Smooth muscle cell (in vitro differentiated cells): Measurements from ENCODE around the gene COL26A1. TPM values are rescaled to one million over a fixed set of nuclear protein-coding genes. Genes with fewer than 3 reads are reported as not detected.

ENCODE experiments used
- DNase-seq: peaks from one replicate; lab custom pipeline; 2025; ENCODE audit not compliant: unreplicated experiment; lab: John Stamatoyannopoulos, UW
- H2AFZ ChIP-seq: fragments of 200-600 bp; sonication (generic); 2 replicates; pipeline ENCODE4 v1.6.0; 2016; ENCODE audit warnings: antibody characterized with exemption, low read depth, mild to moderate bottlenecking
- H3F3A ChIP-seq: fragments of 200-600 bp; sonication (generic); 2 replicates; pipeline ENCODE4 v1.6.0; 2017; ENCODE audit warnings: antibody characterized with exemption, low read depth
- H3K27ac ChIP-seq: fragments of 200-600 bp; sonication (generic); 2 replicates; pipeline ENCODE4 v1.5.1; 2016; ENCODE audit warnings: low read depth, mild to moderate bottlenecking
- H3K27me3 ChIP-seq: fragments of 200-600 bp; sonication (generic); 2 replicates; pipeline ENCODE4 v1.6.1; 2016; ENCODE audit warnings: low read depth, mild to moderate bottlenecking
- H3K36me3 ChIP-seq: fragments of 200-600 bp; sonication (generic); 2 replicates; pipeline ENCODE4 v1.5.1; 2016; ENCODE audit warnings: low read depth
- H3K4me1 ChIP-seq: fragments of 200-600 bp; sonication (generic); 2 replicates; pipeline ENCODE4 v1.5.1; 2016; ENCODE audit warnings: low read depth
- H3K4me2 ChIP-seq: fragments of 200-600 bp; sonication (generic); 2 replicates; pipeline ENCODE4 v1.6.0; 2016; ENCODE audit warnings: mild to moderate bottlenecking
- H3K4me3 ChIP-seq: fragments of 200-600 bp; sonication (generic); 2 replicates; pipeline ENCODE4 v1.5.1; 2016; ENCODE audit warnings: mild to moderate bottlenecking
- H3K79me2 ChIP-seq: fragments of 200-600 bp; sonication (generic); 2 replicates; pipeline ENCODE4 v1.6.0; 2016; ENCODE audit warnings: low read depth, mild to moderate bottlenecking
- H3K9ac ChIP-seq: fragments of 200-600 bp; sonication (generic); 2 replicates; pipeline ENCODE4 v1.6.0; 2016; ENCODE audit warnings: low read depth
- H3K9me3 ChIP-seq: fragments of 200-600 bp; sonication (generic); replicated peaks from 2 replicates; pipeline ENCODE4 v1.5.1; 2016; ENCODE audit warnings: low read depth
- H4K20me1 ChIP-seq: fragments of 200-600 bp; sonication (generic); 2 replicates; pipeline ENCODE4 v1.6.0; 2016; ENCODE audit warnings: low read depth
- WGBS: methylation state at CpG from one replicate; pipeline ENCODE4 v1.1.7; 2016; ENCODE audit warnings: low lambda C conversion rate; 5-methylcytosine and 5-hydroxymethylcytosine counted together
- polyA plus RNA-seq: library from polyadenylated mRNA; unstranded; fragments of >200 nt; fragmentation: Nextera tagmentation; extraction: Ambion mirVana; gene quantifications from 2 replicates; pipeline ENCODE4 v1.2.1, GENCODE V29; 2016
- total RNA-seq: library from RNA; depleted of rRNA; stranded (reverse); fragments of >200 nt; gene quantifications from 2 replicates; pipeline ENCODE4 v1.2.3, GENCODE V29; 2014
- TF ChIP-seq, protein P1 (sequence below): fragments of 200-600 bp; sonication (generic); IDR thresholded peaks from 2 replicates; pipeline ENCODE4 v1.5.1; 2017; ENCODE audit warnings: borderline replicate concordance, mild to moderate bottlenecking, antibody characterized with exemption; ENCODE audit not compliant: insufficient read depth, poor library complexity, severe bottlenecking

COL26A1 gene
- total and polyA plus RNA-seq, 2 experiments from 2014 or later, result 4.9 to 13.2 TPM

- H3K27me3 ChIP-seq, result no peaks in the 10 kb centered on the region
- H3K4me2 ChIP-seq, result no peak overlapping the region
- H4K20me1 ChIP-seq, result no peaks in the 10 kb centered on the region
- H3K4me1 ChIP-seq, result no peaks in the 10 kb centered on the region
- no peak overlapping the region for H3K27ac ChIP-seq
- no peak overlapping the region for H2AFZ ChIP-seq
- no peaks in the 10 kb centered on the region for H3F3A ChIP-seq
- WGBS, result 93% methylated on average over 11 of the region's 11 CpGs
- H3K36me3 ChIP-seq, result no peaks in the 10 kb centered on the region
- TF ChIP-seq, protein P1, sequence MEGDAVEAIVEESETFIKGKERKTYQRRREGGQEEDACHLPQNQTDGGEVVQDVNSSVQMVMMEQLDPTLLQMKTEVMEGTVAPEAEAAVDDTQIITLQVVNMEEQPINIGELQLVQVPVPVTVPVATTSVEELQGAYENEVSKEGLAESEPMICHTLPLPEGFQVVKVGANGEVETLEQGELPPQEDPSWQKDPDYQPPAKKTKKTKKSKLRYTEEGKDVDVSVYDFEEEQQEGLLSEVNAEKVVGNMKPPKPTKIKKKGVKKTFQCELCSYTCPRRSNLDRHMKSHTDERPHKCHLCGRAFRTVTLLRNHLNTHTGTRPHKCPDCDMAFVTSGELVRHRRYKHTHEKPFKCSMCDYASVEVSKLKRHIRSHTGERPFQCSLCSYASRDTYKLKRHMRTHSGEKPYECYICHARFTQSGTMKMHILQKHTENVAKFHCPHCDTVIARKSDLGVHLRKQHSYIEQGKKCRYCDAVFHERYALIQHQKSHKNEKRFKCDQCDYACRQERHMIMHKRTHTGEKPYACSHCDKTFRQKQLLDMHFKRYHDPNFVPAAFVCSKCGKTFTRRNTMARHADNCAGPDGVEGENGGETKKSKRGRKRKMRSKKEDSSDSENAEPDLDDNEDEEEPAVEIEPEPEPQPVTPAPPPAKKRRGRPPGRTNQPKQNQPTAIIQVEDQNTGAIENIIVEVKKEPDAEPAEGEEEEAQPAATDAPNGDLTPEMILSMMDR, result no peak
- H3K79me2 ChIP-seq, result no peaks in the 10 kb centered on the region
- H3K4me3 ChIP-seq, result no peak overlapping the region
- H3K9ac ChIP-seq, result no peak overlapping the region
- H3K9me3 ChIP-seq, result no peaks in the 10 kb centered on the region
- no peak for DNase-seq
Observed at GRCh38 chr7:101422356-101423195, 59.9 kb downstream of the COL26A1 start.

DNA sequence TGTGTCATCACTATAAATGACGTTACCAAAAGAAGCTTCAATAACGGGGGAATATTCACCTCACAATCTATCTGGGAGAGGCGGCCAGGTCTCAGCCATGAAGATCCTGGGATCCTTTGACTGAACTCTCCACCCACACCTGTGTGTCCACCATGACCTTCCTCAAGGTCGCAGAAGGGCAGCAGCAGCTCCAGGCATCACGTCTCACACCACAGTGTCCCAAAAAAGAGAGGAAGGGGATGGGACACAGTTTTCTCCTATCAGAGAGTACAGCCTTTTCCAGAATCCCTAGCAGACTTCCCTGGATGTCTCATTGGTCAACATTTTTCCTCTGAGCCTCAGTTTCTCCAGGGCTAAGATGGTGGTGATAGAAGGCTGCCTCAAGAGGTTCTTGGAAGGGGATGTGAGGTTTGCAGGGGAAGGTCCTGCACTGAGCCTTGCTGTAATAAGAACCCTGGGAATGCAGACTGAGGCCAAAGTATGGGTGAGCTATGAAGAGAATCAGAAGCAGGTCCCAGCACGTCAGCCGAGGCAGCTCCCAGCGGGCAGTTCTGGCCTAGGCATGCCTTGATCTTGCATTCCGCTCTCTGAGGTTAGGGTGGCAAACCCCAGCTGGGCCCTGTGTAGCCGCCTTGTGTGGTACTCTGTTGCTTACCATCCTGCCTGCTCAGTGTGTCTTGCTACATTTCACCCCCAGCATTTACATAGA lies 63.8 kb downstream of the COL26A1 start:
- H3K9me3 ChIP-seq, result no peaks in the 10 kb centered on the region
- no peaks in the 10 kb centered on the region for H3K79me2 ChIP-seq
- 79% methylated on average over 10 of the region's 10 CpGs for WGBS
- H3K4me2 ChIP-seq, result no peak overlapping the region
- H3K27me3 ChIP-seq, result no peaks in the 10 kb centered on the region
- TF ChIP-seq, protein P1, result no peak
- no peaks in the 10 kb centered on the region for H4K20me1 ChIP-seq
- H3K27ac ChIP-seq, result no peak overlapping the region
- no peaks in the 10 kb centered on the region for H3K36me3 ChIP-seq
- no peak for DNase-seq
- no peak overlapping the region for H3K9ac ChIP-seq
- no peaks in the 10 kb centered on the region for H3F3A ChIP-seq
- H2AFZ ChIP-seq, result no peak overlapping the region
- H3K4me3 ChIP-seq, result no peak overlapping the region
- no peaks in the 10 kb centered on the region for H3K4me1 ChIP-seq

- Histone ChIP-seq H3K27ac (no peak overlapping the region), H3K79me2 (no peaks in the 10 kb centered on the region), H3K4me2 (no peak overlapping the region), H2AFZ (no peak overlapping the region), H3K27me3 (no peaks in the 10 kb centered on the region), H3K4me1 (no peaks in the 10 kb centered on the region), H3K36me3 (no peaks in the 10 kb centered on the region), H3F3A (no peaks in the 10 kb centered on the region), H3K9me3 (no peaks in the 10 kb centered on the region), H3K9ac (no peak overlapping the region), H4K20me1 (no peaks in the 10 kb centered on the region), H3K4me3 (no peak overlapping the region)
- TF ChIP-seq, protein P1, result no peak
- no peak for DNase-seq
- 90% methylated on average over 11 of the region's 11 CpGs for WGBS
Observed at GRCh38 chr7:101428093-101428866, 65.6 kb downstream of the COL26A1 start.
